ENCODE data around the gene NCOA7.

DNA sequence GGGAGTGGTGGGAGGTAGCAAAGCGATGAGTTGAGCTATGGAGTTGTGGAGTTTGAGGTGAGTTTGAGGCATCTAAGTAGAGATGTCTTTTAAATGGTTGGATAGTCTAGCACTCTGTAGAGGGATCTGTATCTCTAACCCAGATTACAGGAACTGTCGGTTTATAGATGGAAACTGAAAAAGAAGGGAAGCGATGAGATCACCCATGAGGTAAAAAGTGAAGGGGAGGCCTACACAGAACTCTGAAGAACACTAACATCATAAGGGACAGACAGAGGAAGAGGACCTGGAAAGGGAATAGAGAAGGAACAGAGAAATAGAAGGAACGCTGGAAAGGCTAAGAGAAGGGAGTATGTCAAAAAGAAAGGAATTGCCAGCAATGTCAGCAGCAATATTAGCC, 168.3 kb downstream of the NCOA7 start:
- TF ChIP-seq TAF1 (IDR thresholded peaks at IDR 0.05; ENCODE audit: low read depth, low read length) (no peak), CBX5 (IDR thresholded peaks at IDR 0.05; ENCODE audit: low read depth, low read length) (no peak), CTCF (IDR thresholded peaks at IDR 0.05; ENCODE audit: control extremely low read depth in 1 of 3, insufficient read depth in 1 of 3, low read depth in 1 of 3, low read length in 3 of 3) (no peak), SP1 (IDR thresholded peaks at IDR 0.05; ENCODE audit: low read depth, low read length) (no peak), POLR2A (IDR thresholded peaks at IDR 0.05; ENCODE audit: control extremely low read depth in 1 of 2, low read depth in 2 of 2, low read length in 2 of 2) (no peak), FOSL1 (IDR thresholded peaks at IDR 0.05; ENCODE audit: insufficient read depth, low read depth, low read length) (no peak), ATF2 (IDR thresholded peaks at IDR 0.05; ENCODE audit: low read length) (no peak), SP2 (IDR thresholded peaks at IDR 0.05; ENCODE audit: low read length) (no peak), TCF12 (IDR thresholded peaks at IDR 0.05; ENCODE audit: low read depth, low read length) (no peak), SIX5 (IDR thresholded peaks at IDR 0.05; ENCODE audit: low read depth, low read length) (no peak), MAX (IDR thresholded peaks at IDR 0.05) (no peak), USF2 (IDR thresholded peaks at IDR 0.05; ENCODE audit: low read length) (no peak)
- TF ChIP-seq, protein P1, sequence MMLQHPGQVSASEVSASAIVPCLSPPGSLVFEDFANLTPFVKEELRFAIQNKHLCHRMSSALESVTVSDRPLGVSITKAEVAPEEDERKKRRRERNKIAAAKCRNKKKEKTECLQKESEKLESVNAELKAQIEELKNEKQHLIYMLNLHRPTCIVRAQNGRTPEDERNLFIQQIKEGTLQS (IDR thresholded peaks at IDR 0.05; ENCODE audit: insufficient read depth, low read depth, low read length) = no peak
